ENCODE data around the gene TTC28.

DNA sequence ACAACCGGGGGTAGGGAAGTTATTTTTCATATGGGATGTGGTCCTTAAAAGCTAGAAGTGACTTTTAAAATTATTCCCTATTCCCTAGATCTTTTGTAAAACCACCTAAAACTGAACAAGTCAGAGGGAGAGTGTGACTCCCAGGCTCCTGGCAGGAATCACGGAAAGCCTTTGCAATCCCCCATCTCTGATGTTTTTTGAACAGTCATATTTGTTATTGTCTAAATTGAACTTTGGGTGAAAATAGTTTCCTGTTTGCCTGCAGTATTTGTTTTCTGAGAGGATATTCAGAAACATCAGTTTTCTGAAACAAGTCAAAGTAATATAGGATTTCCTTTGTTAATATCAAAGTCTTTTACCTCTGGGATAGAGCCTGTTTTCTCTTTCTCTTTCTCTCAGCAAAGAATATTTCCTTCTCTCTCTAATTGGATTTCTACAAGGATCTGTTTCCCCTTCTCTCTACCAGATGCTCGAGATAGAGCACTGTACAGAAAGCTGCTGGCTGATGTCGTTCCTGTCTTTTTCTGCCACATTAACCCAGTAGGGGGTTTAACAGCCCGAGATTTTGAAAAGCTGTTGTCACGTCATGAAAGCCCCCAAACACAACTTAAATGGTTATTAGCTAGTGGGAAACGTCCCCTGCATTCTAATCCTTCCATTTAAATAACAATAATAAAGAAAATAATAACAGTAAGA, 628.4 kb downstream of the TTC28 start:
- TF ChIP-seq, protein P1, sequence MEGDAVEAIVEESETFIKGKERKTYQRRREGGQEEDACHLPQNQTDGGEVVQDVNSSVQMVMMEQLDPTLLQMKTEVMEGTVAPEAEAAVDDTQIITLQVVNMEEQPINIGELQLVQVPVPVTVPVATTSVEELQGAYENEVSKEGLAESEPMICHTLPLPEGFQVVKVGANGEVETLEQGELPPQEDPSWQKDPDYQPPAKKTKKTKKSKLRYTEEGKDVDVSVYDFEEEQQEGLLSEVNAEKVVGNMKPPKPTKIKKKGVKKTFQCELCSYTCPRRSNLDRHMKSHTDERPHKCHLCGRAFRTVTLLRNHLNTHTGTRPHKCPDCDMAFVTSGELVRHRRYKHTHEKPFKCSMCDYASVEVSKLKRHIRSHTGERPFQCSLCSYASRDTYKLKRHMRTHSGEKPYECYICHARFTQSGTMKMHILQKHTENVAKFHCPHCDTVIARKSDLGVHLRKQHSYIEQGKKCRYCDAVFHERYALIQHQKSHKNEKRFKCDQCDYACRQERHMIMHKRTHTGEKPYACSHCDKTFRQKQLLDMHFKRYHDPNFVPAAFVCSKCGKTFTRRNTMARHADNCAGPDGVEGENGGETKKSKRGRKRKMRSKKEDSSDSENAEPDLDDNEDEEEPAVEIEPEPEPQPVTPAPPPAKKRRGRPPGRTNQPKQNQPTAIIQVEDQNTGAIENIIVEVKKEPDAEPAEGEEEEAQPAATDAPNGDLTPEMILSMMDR (IDR thresholded peaks at IDR 0.05), result no peak
- TF ChIP-seq POLR2AphosphoS5 (IDR thresholded peaks at IDR 0.05) (no peak), POLR2A (IDR thresholded peaks at IDR 0.05) (no peak)
